Thymus (tissue), 11 donors: Measurements from ENCODE around the gene LY6G6F. TPM values are rescaled to one million over a fixed set of nuclear protein-coding genes. Genes with fewer than 3 reads are reported as not detected.

Experiments
- DNase-seq, 9 donors: peaks; one replicate each; pipeline ENCODE4 v3.0.0-alpha.2; 2013; ENCODE audit warnings: low spot score in 9 of 9, low read depth in 6 of 9, missing footprints in 1 of 9
- H3K27ac ChIP-seq, 2 donors: one replicate each; pipeline ENCODE4 v1.5.1; 2013; ENCODE audit warnings: control low read depth in 1 of 2, low read depth in 1 of 2, low read length in 1 of 2, mild to moderate bottlenecking in 1 of 2, moderate library complexity in 1 of 2
- H3K27me3 ChIP-seq, 2 donors: one replicate each; pipeline ENCODE4 v1.5.1; 2013; ENCODE audit warnings: low read length in 1 of 2; ENCODE audit not compliant: control insufficient read depth in 2 of 2, insufficient read depth in 1 of 2
- H3K36me3 ChIP-seq, 2 donors: one replicate each; pipeline ENCODE4 v1.5.1; 2013; ENCODE audit warnings: low read length in 1 of 2, mild to moderate bottlenecking in 1 of 2, moderate library complexity in 1 of 2; ENCODE audit not compliant: control insufficient read depth in 2 of 2, insufficient read depth in 2 of 2
- H3K4me1 ChIP-seq, 2 donors: one replicate each; pipeline ENCODE4 v1.5.1; 2013; ENCODE audit warnings: low read length in 2 of 2; ENCODE audit not compliant: control insufficient read depth in 2 of 2, insufficient read depth in 2 of 2
- H3K4me3 ChIP-seq, 2 donors: one replicate each; pipeline ENCODE4 v1.5.1; 2013; ENCODE audit warnings: low read length in 2 of 2, control low read depth in 1 of 2, mild to moderate bottlenecking in 1 of 2
- H3K9me3 ChIP-seq, 2 donors: one replicate each; pipeline ENCODE4 v1.5.1; 2013; ENCODE audit warnings: low read length in 1 of 2, mild to moderate bottlenecking in 1 of 2; ENCODE audit not compliant: control insufficient read depth in 2 of 2, insufficient read depth in 1 of 2
- WGBS: extraction: QIAGEN DNeasy Blood & Tissue Kit; methylation state at CpG from one replicate; pipeline ENCODE4 v1.1.7; 2013; 5-methylcytosine and 5-hydroxymethylcytosine counted together
- polyA plus RNA-seq: library from polyadenylated mRNA; stranded (reverse); fragments of 200-250 nt; gene quantifications from one replicate; pipeline ENCODE4 v1.2.3, GENCODE V29; 2013
- total RNA-seq: library from RNA; stranded (reverse); fragments of 120-200 nt; gene quantifications from one replicate; pipeline ENCODE4 v1.2.4, GENCODE V29; 2013
- donor health status: healthy.

Gene LY6G6F
- total and polyA plus RNA-seq, 2 donors: 0.05 TPM; not detected in 1

DNA sequence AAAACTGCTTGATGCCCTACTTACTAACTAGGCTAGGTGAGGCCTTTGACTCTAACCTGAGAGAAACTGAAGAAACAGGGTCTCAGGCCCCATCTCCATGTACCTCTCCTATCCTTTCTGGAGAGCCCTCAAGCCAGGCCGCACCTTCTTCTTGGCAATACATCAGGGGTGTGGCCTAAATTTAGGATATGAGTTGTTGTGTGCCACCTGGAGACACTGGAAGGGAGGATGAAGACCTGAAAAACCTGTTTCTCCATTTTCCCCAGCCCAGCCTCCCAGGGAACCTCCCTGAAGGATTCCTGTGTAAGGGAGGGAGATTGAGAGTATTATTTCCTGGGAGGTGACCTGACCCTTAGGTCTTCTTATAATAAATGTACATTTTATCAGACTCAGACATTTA is 11.6 kb downstream of the LY6G6F start:
- Histone ChIP-seq H3K36me3 (no peaks in the 10 kb centered on the region), H3K4me3 (no peak overlapping the region), H3K27me3 (no peaks in the 10 kb centered on the region), H3K4me1 (peaks cover 8 to 30% of the 10 kb centered on the region in 2 donors), H3K9me3 (no peaks in the 10 kb centered on the region), H3K27ac (no peak overlapping the region)
- WGBS: 94% methylated on average over 1 of the region's 1 CpG
- no peak for DNase-seq

DNA sequence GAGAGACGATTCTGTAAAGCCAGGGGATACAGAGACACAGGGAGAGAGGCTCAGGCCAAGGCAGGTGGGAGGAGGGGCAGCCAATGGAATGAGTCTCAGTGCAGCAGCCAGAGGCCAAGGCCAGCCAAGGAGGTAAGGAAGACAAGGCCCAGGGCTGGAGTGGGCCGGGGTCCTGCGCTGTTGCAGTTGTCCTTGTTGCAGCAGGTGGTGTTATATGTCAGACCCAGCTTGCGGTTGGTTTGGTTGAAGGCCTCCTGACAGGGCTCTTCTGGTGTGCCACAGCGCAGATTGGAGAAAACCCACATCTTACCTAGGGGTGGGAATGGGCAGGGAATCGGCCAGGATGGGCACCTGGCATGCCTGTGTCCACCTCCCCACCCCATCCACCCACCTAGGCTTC is 12.3 kb downstream of the LY6G6F start:
- H3K4me1 ChIP-seq: peaks cover 7 to 30% of the 10 kb centered on the region in 2 donors
- 93% methylated on average over 6 of the region's 6 CpGs for WGBS
- no peak for DNase-seq
- no peak overlapping the region for H3K4me3 ChIP-seq
- H3K9me3 ChIP-seq: no peaks in the 10 kb centered on the region
- H3K27me3 ChIP-seq: no peaks in the 10 kb centered on the region
- peaks cover 0 to under 1% of the 10 kb centered on the region in 2 donors for H3K36me3 ChIP-seq
- no peak overlapping the region for H3K27ac ChIP-seq

- Histone ChIP-seq H3K9me3 (no peaks in the 10 kb centered on the region), H3K4me1 (peaks cover 3 to 23% of the 10 kb centered on the region in 2 donors), H3K27ac (no peak overlapping the region), H3K4me3 (no peak overlapping the region), H3K27me3 (no peaks in the 10 kb centered on the region), H3K36me3 (peaks cover 0 to 5% of the 10 kb centered on the region in 2 donors)
- no peak for DNase-seq
- 98% methylated on average over 5 of the region's 5 CpGs for WGBS
Measured at GRCh38 chr6:31720196-31720770, 13.6 kb downstream of the LY6G6F start.

DNA sequence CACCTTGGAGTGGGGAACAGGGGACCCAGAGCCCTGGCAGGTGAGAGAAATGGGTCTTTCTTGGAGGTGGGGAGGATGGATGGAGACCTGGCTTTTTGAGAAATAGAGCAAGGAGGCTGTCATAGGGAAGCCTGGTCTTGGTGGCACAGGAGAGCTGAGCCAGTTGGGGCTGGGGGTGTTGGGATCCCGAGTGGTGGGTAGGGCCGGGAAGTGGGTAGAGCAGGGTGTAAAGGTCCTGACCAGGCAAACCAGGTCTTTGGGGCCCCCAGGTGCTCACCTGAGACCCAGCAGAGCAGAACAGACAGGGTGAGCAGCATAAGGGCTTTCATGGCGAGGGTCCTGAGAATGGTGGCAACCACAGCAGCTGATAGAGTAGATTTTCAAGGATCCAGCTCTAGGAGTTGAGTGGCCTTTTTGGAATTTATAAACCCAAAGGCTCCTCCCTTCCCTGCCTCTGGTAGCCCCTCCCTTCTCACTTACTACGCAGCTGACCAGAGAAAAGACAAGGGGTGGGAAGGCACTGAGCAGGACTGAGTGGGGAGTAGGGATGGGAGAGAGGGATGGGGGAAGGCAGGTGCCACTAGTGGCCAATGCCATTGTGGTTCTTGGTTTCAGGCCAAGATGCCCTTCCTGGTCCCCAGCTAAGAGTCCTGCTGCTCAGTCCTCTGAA is 14.8 kb downstream of the LY6G6F start, which contains the start of gene LY6G6C:
LY6G6C (minus strand) TSS at position 396 of the 670 bp plus-strand sequence; CDS start at position 329, 67 bp downstream.
- H3K36me3 ChIP-seq: peaks cover 4 to 5% of the 10 kb centered on the region in 2 donors
- no peaks in the 10 kb centered on the region for H3K27me3 ChIP-seq
- H3K4me1 ChIP-seq: peaks cover 3 to 30% of the 10 kb centered on the region in 2 donors
- H3K4me3 ChIP-seq: no peak within 1 kb of the TSS
- 97% methylated on average over 4 of the region's 4 CpGs for WGBS
- no peak for DNase-seq
- no peak within 1 kb of the TSS for H3K27ac ChIP-seq
- no peaks in the 10 kb centered on the region for H3K9me3 ChIP-seq

GRCh38 chr6:31722173-31722572 is 15.5 kb downstream of the LY6G6F start:
- WGBS: 95% methylated on average over 3 of the region's 3 CpGs
- no peaks in the 10 kb centered on the region for H3K9me3 ChIP-seq
- no peak for DNase-seq
- H3K36me3 ChIP-seq: peaks cover 5 to 8% of the 10 kb centered on the region in 2 donors
- no peaks in the 10 kb centered on the region for H3K27me3 ChIP-seq
- peaks cover 5 to 36% of the 10 kb centered on the region in 2 donors for H3K4me1 ChIP-seq
- H3K4me3 ChIP-seq: no peak overlapping the region
- H3K27ac ChIP-seq: no peak overlapping the region

GRCh38 chr6:31723245-31723979 is 16.7 kb downstream of the LY6G6F start, which contains the start of gene MPIG6B:
TSS of gene MPIG6B (plus strand) at chr6:31723373. CDS start at chr6:31723384, 11 bp downstream.
- Histone ChIP-seq H3K9me3 (no peaks in the 10 kb centered on the region), H3K4me3 (peak within 1 kb of the TSS in 1 of 2 donors; percentile 8), H3K4me1 (peaks cover 16 to 48% of the 10 kb centered on the region in 2 donors), H3K27ac (peak within 1 kb of the TSS; percentile 33 to 79), H3K27me3 (no peaks in the 10 kb centered on the region), H3K36me3 (peaks cover 5 to 8% of the 10 kb centered on the region in 2 donors)
- WGBS: 65% methylated on average over 46 of the region's 46 CpGs
- peak in 4 of 9 donors; percentile 34 to 85 (median 62) for DNase-seq

GRCh38 chr6:31723980-31724691 is 17.5 kb downstream of the LY6G6F start:
- H3K36me3 ChIP-seq: peaks cover 5 to 8% of the 10 kb centered on the region in 2 donors
- WGBS: 96% methylated on average over 25 of the region's 25 CpGs
- H3K4me1 ChIP-seq: peaks cover 21 to 56% of the 10 kb centered on the region in 2 donors
- no peak overlapping the region for H3K27ac ChIP-seq
- no peak for DNase-seq
- H3K27me3 ChIP-seq: no peaks in the 10 kb centered on the region
- H3K9me3 ChIP-seq: no peaks in the 10 kb centered on the region
- no peak overlapping the region for H3K4me3 ChIP-seq

DNA sequence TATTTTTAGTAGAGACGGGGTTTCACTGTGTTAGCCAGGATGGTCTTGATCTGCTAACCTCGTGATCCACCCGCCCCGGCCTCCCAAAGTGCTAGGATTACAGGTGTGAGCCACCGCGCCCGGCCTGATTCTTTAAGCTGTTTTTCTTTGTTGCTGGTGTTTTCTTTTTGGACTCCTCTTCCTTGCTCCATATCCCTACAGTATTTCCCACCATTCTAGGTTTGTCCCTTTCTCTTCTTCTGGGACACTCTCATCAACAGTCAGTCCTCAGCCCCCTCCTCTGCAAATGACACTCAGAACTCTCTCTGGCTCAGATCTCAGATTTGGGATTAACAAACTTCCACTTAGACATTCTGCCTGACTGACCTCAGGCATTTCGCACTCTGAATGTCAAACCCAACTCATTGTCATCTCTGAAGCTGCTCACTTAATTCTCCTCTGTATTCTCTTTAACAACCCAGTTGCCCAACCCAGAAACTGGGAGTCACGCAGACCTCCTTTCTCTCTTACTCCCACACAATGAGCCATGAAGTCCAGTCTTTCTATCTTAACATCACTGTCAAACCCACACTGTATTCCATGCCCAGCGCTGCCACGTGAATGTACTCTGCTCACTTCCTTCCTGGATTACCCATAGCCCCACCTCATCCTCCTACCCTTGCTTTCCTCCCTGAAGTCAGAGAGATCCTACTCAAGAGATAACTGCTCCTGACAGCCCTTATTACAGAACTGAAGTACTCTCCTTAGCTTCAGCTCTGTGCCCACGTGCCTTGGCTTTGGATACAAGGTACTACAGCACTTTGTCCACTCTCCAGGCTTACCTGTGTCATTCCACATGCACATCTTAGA is 19.1 kb downstream of the LY6G6F start:
- no peak overlapping the region for H3K4me3 ChIP-seq
- no peaks in the 10 kb centered on the region for H3K9me3 ChIP-seq
- peaks cover 25 to 70% of the 10 kb centered on the region in 2 donors for H3K4me1 ChIP-seq
- peaks cover 5 to 12% of the 10 kb centered on the region in 2 donors for H3K36me3 ChIP-seq
- H3K27me3 ChIP-seq: no peaks in the 10 kb centered on the region
- no peak for DNase-seq
- WGBS: 83% methylated on average over 12 of the region's 12 CpGs
- no peak overlapping the region for H3K27ac ChIP-seq
